DMS 273 treated with DMSO at 0.1 percent for 48 hours (cell line): ENCODE results near the gene CFAP161.

Source experiments
- DNase-seq: peaks from one replicate; lab custom pipeline; 2025; lab: John Stamatoyannopoulos, UW

Gene CFAP161

DNA sequence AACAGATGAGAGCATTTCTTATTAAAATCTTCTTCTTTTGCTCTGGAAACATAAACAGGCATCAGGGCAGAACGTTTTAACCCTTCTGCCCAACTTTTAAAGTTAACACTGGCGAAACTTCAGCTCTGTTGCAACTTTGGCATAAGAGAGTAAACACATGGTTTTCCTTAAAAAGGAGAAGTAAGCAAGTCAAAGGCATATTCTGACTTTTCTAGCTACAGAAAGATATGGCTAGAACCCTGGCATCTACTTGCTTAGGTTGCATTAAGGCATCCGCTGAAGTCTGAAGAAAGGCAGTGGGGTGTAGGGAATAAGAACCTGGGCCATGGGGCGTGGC, 49.3 kb downstream of the CFAP161 start:
- DNase-seq = no peak

DNA sequence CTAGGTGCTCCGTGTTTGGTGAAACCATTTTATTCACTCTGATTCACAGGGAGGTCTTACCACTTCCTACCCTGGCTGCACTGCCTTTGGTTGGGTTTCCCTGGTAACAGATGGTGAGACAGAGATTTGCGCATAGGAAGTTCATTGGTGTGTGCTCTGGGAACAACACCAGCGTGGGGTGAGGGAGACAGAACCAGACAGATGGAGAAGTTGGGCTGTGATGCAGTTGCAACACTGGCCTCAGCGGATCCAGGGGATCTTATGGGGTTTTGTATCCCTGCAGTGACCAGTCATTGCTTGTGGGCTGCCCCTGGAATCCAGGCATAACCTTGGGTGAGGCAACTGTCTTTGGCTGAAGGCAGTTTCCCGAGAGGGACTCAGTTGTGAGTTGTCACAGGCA, 50.1 kb downstream of the CFAP161 start:
- DNase-seq = no peak

DNA sequence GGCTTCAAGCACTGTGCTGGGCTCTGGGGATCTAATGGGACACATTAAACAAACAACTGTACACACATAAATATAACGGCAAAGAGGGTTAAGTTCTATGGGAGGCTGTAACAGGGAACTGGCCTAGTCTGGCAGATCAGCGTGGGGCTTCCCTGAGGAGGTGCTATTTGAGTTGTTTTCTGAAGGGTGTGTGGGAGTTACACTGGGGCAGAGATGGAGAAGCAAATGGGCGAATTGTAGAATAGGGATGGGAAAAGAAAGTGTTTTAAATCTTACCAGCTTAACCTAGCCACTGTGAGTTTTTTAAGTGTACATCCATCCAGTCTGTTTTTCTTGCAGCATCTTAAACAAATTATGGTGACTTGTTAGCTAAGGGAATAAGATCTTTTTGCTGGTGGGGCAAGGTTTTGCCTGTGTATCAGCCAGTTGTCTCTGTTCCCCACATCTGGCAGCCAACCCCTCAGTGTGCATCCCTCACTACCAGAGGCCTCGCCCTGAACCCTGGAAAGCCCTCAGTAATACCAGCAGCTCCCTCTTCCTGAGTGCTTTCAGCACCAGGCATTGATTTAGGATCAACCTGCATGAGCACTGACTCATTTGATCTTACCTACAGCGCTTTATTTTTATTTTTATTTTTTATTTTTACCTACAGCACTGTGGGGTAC, 51.7 kb downstream of the CFAP161 start:
- DNase-seq = no peak

DNA sequence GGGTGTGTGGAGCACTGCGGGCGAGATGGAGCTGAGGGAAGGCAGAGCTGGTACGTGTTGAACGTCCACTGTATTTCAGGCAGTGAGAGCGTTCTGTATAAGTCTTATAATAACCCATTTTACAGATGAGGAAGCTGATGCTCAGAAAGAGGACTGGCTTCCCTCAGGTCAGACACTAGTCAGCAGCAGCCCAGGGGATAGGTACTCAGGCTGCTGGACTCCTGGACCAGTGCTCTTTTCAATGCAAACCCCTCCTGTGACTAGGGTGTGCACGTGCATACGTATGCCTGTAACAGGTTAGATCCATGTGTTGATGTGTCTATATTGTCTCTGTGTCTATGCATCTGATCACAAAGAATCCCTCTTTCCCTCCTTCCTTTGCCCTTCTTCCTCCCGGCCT, 54.3 kb downstream of the CFAP161 start:
- no peak for DNase-seq

DNA sequence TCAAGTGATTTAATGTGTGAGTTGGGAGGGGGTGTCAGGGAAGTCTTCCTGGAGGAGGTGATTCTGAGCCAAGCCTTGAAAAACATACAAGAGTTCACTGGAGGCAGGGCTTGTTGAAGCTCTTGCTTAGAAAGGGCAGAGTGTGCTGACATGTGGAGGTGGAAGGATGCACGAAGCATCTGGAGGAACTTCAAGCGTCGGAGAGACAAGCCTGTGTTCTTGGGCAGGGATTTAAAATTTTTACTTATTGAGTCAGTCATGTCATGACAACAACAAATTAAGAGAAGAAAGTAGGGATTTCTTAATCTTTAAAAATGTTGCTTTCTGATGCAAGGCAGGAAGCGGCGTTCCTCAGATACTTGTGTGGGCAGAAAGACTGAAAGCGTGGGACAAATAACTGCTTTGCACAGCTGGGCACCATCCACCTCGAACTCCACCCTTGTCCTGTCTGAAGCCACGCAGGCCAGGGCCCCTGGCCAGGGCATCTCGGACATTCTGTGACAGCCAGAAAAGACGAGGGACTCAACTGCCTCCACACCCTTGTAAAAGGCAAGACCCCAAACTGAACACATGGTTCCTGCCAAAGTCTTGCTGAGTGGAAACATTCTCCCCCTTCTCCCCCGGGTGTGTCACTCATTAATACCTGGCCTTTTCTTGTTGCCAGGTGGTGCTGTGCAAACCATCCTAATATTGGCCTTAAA, 55.7 kb downstream of the CFAP161 start:
- no peak for DNase-seq

DNA sequence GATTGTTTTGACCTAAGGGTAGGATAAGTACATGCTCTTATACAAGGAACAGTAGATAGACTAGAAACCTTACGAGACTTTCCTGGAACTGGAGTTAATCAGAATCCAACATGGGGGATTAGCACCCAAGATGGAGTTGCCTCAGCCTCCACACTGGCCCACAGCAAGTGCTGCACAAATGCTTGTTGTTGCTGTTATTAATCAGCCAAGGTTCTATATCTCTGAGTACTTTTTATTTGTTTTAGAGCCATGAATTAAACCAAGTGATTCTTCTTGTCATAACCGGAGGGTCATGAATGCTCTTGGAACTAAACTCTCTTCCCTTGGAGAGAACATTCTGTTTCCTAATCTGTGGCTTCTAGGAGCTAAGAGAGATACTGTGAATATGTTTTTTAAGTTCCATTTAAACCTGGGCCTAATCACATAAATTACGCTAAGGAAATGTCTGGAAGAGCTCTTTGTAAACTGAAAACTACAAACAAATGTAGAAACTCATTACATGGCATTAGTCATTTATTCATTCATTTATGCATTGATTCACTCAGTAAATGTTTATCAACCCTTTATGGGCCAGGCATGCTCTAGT, 56.9 kb downstream of the CFAP161 start:
- DNase-seq = no peak

DNA sequence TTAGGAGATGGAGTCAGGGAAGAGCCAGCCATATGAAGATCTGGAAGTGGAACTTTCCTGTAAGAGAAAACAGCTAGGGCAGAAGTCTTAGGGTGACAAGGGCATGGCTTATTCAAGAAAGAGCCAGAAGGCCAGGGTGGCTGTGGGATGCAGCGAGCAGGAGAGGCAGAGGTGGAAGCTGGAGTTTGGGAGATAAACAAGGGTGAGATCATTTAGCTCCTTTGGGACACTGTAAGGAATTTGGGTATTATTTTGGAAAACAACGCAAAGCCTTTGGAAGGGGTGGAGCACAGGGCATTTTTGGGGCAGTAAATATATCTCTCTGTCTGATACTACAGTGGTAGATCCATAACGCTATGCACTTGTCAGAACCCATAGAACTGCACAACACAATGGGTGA, 57.6 kb downstream of the CFAP161 start:
- DNase-seq = no peak

DNA sequence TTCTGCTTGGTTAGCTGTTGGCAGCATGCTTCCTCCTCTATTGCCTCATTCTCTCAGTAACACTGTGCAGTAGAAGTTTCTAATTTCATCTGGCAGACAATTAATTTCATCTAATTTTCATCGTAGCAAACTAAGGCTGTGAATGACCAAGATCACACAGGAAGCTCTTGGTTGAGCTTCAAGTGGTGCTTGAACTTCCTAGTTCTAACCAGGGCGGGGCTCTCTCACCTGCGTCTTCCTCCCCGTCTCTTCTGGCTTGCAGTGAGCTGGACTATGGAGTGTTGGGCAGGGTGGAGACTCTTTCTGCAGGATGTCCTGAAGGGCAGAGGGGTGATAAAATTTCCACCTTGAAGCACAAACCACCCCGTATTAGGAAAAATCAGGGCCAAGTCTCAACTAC, 60.7 kb downstream of the CFAP161 start:
- DNase-seq = no peak

DNA sequence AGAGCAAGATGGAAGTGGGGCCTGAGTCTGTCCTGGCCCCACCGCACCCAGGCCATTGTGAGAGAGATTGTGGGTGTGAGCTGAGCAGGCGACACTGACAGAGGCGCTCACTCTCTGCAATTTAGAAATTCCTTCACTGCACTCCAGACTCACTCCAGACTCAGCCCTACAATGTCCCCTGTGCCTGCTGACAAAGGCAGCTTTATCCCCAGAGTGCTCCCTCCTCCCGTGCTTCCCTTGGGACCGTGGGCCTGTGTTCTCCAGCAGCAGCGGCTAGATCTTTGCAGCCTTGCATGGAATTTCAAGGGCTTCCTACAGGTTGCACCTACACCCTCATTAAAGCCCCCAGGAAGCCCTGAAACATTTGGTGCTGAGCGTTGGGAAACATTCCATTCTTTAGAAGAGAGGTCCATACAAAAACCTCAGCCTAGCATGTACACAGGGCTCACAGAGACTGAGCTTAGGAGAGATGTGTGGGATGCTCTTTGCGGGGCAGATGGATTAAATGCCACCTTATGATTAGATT, 61.3 kb downstream of the CFAP161 start:
- DNase-seq = no peak

DNA sequence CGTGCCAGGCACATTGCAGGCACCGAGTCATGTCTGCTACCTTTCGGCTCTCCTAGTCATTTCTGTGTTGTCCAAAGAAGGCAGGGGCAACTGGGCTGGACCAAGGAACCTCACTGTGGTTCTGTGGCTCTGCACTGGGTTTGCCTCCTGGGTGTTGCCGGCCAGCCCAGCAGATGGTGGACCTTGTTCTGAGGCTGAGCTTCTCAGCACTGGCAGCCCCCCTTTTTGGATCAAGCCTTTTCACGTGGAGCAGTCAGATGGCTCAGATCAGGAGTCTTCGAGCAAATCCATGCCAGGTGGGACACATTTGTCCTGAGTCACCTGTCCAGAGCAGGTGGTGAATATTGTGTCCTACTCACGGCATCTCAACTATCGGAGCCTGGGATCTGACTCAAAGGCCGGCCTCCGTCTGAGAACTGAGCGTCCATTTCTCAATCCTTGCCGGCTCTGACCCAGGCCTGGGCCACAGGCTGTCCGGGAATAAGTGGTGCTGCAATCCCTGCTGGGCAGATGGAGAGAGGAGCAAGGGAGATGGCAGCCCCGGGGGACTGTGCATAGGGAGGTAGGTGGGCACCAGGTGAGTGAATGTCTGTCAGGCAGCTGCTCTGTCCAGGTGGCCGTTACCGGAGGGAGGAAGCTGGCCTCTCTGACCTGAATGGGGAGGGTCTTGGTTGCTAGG, 62.6 kb downstream of the CFAP161 start, which contains the start of gene IL16:
TSS of gene IL16 (plus strand) at position 304 of the 679 bp plus-strand sequence. CDS start 28,521 bp downstream, outside the sequence.
- DNase-seq = no peak

DNA sequence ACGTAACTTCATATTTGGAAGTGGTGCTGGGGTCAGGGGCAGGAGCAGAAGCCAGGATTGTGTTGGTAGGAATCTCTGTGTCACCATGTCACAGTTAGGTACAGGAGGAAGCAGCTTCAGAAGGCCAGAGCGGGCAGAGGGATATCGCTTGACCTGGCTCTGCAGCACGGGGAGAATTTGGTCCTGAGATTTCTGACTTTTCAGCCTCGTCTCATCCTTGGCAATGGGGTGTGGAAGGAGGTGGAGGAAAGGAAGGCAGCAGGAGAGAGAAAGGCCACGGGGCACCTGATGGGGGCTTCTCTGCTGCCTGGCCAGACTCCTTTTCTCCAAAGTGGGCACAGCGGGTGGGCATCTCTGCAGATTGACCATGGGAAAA, 63.2 kb downstream of the CFAP161 start:
- no peak for DNase-seq

DNA sequence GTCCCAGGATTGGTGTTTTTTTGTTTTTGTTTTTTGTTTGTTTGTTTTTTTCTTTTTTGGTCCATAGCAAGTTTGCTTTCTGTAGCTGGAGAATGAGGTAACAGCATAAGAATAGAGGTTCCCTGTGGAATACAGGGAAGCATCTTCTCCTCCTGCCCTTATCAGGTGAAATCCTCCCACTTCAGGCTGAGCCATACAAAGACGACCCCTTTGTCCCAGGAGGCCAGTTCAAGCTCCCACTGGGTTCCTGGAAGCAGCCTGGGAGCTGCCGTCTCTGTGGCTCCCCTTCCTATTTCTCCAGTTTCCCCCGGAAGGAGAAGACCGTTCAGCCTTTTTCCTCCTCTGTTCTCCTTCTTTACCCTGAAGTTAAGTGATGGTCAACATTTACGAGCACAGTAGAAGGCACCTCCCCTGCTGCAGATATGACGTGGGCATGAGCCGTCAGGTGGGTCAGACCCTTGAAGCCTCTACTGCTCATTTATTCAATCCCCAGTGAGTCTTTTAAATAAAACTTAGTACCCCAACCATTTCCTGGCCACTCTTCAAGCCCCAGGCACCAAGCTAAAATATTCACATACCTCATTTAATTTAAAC, 63.7 kb downstream of the CFAP161 start:
- no peak for DNase-seq
